CD14-positive monocyte (primary cell): ENCODE data around the gene NCOA7. TPM values are rescaled to one million over a fixed set of nuclear protein-coding genes. Genes with fewer than 3 reads are reported as not detected.
A peak's percentile ranks its signal among the peaks of the same experiment; 100 is the strongest.

ENCODE experiments used
- DNase-seq, 3 donors: peaks; one replicate each; pipeline ENCODE4 v3.0.0-alpha.2; 2011 to 2022
- H2AFZ ChIP-seq: 2 replicates; pipeline ENCODE4 v1.6.0; 2012; ENCODE audit warnings: mild to moderate bottlenecking, low read depth, low read length, inconsistent platforms; ENCODE audit not compliant: insufficient read depth, poor library complexity, severe bottlenecking
- H3K27ac ChIP-seq, 2 donors: 1 replicate in 1 of 2; 2 replicates in 1 of 2; pipeline ENCODE4 v1.5.1; 2012 to 2013; ENCODE audit warnings: low read length in 2 of 2, control low read depth in 1 of 2, inconsistent platforms in 1 of 2, low read depth in 1 of 2, mild to moderate bottlenecking in 1 of 2
- H3K27me3 ChIP-seq, 2 donors: one replicate each; pipeline versions ENCODE4 v1.6.0 to v1.6.1; 2011 to 2013; ENCODE audit warnings: low read length in 2 of 2; ENCODE audit not compliant: control insufficient read depth in 2 of 2, insufficient read depth in 2 of 2
- H3K36me3 ChIP-seq, 2 donors: replicated peaks in 1 of 2; 1 replicate in 1 of 2; 2 replicates in 1 of 2; pipeline versions ENCODE4 v1.5.1 to v1.6.1; 2012 to 2013; ENCODE audit warnings: low read length in 2 of 2, control low read depth in 1 of 2, inconsistent platforms in 1 of 2, mild to moderate bottlenecking in 1 of 2; ENCODE audit not compliant: insufficient read depth in 2 of 2, control insufficient read depth in 1 of 2
- H3K4me1 ChIP-seq, 2 donors: 1 replicate in 1 of 2; 2 replicates in 1 of 2; pipeline versions ENCODE4 v1.5.1 to v1.6.1; 2012 to 2013; ENCODE audit warnings: low read length in 2 of 2, control low read depth in 1 of 2, inconsistent platforms in 1 of 2, mild to moderate bottlenecking in 1 of 2, moderate library complexity in 1 of 2; ENCODE audit not compliant: insufficient read depth in 2 of 2, control insufficient read depth in 1 of 2
- H3K4me2 ChIP-seq: replicated peaks from 2 replicates; pipeline ENCODE3; 2012; ENCODE audit warnings: low read length, moderate library complexity, mild to moderate bottlenecking; ENCODE audit not compliant: poor library complexity, severe bottlenecking; ENCODE audit errors: extremely low read depth
- H3K4me3 ChIP-seq, 3 experiments: fragments of 200-600 bp in 1 of 3; sonication (generic) in 1 of 3; replicated peaks in 1 of 3; 1 replicate in 2 of 3; 2 replicates in 1 of 3; pipeline ENCODE4 v1.5.1; 2011 to 2013; ENCODE audit warnings: low read length in 3 of 3, mild to moderate bottlenecking in 3 of 3, control low read depth in 2 of 3, low read depth in 2 of 3, inconsistent platforms in 1 of 3, moderate library complexity in 1 of 3
- H3K79me2 ChIP-seq: 2 replicates; pipeline ENCODE4 v1.6.0; 2012; ENCODE audit warnings: mild to moderate bottlenecking, control low read depth, inconsistent platforms, low read length, moderate library complexity; ENCODE audit not compliant: insufficient read depth
- H3K9ac ChIP-seq: 2 replicates; pipeline ENCODE4 v1.6.0; 2017; ENCODE audit warnings: low read length, mild to moderate bottlenecking; ENCODE audit not compliant: insufficient read depth, poor library complexity, severe bottlenecking
- H3K9me3 ChIP-seq, 2 donors: replicated peaks in 1 of 2; 1 replicate in 1 of 2; 2 replicates in 1 of 2; pipeline versions ENCODE4 v1.5.1 to v1.6.1; 2012 to 2013; ENCODE audit warnings: low read length in 2 of 2, control low read depth in 1 of 2; ENCODE audit not compliant: control insufficient read depth in 1 of 2, insufficient read depth in 1 of 2
- H4K20me1 ChIP-seq: 2 replicates; pipeline ENCODE4 v1.6.0; 2012; ENCODE audit warnings: mild to moderate bottlenecking, low read length, control low read depth, moderate library complexity; ENCODE audit not compliant: insufficient read depth
- H3K27ac Mint-ChIP-seq, 7 donors: one replicate each; pipeline ENCODE4 v1.8.0; 2020; ENCODE audit warnings: mild to moderate bottlenecking in 7 of 7, mixed read lengths in 7 of 7, moderate library complexity in 6 of 7, inconsistent platforms in 2 of 7
- H3K27me3 Mint-ChIP-seq, 3 donors: one replicate each; pipeline ENCODE4 v1.8.0; 2021 to 2022; ENCODE audit warnings: low read depth in 3 of 3, mild to moderate bottlenecking in 3 of 3, mixed read lengths in 3 of 3, moderate library complexity in 3 of 3, inconsistent platforms in 1 of 3
- H3K36me3 Mint-ChIP-seq, 2 donors: one replicate each; pipeline ENCODE4 v1.8.0; 2020; ENCODE audit warnings: mixed read lengths in 2 of 2, inconsistent platforms in 1 of 2, mild to moderate bottlenecking in 1 of 2
- H3K4me1 Mint-ChIP-seq: one replicate; pipeline ENCODE4 v1.8.0; 2020; ENCODE audit warnings: mild to moderate bottlenecking, mixed read lengths
- H3K4me3 Mint-ChIP-seq, 2 donors: one replicate each; pipeline ENCODE4 v1.8.0; 2020; ENCODE audit warnings: mild to moderate bottlenecking in 2 of 2, mixed read lengths in 2 of 2, moderate library complexity in 1 of 2
- H3K9me3 Mint-ChIP-seq, 7 donors: one replicate each; pipeline ENCODE4 v1.8.0; 2020 to 2022; ENCODE audit warnings: mixed read lengths in 7 of 7, mild to moderate bottlenecking in 6 of 7, moderate library complexity in 6 of 7, inconsistent platforms in 2 of 7
- CTCF ChIP-seq: fragments of 200-600 bp; IDR thresholded peaks from one replicate; pipeline ENCODE4 v1.8.0; 2022; ENCODE audit warnings: antibody characterized with exemption, mild to moderate bottlenecking
- WGBS: methylation state at CpG from one replicate; pipeline ENCODE4 v1.1.5; 2013; ENCODE audit warnings: missing lambda C conversion rate; ENCODE audit not compliant: insufficient coverage; 5-methylcytosine and 5-hydroxymethylcytosine counted together
- intact Hi-C, 2 donors: fragments of 100-400 bp; cut with micrococcal nuclease; formaldehyde crosslinking; loops; one replicate each; pipeline versions ENCODE4 v1.15.0 to v1.15.1; 2023
- polyA minus RNA-seq: library from RNA; depleted of rRNA, polyadenylated mRNA; stranded (reverse); fragments of >200 nt; gene quantifications from 2 replicates; pipeline ENCODE4 v1.2.3, GENCODE V29; 2012
- polyA plus RNA-seq, 3 donors: library from polyadenylated mRNA; depleted of rRNA in 1 of 3; unstranded in 2 of 3; stranded (reverse) in 1 of 3; fragments of 300-500 nt in 2 of 3; fragments of >200 nt in 1 of 3; fragmentation: Illumina TruSeq in 2 of 3; gene quantifications; 1 replicate in 2 of 3; 2 replicates in 1 of 3; pipeline ENCODE4 v1.2.3, GENCODE V29; 2012 to 2021
- total RNA-seq, 12 experiments: library from RNA in 1 of 12; stranded (reverse) in 1 of 12; fragments of 120-200 nt in 1 of 12; gene quantifications; one replicate each; pipeline ENCODE4 v1.2.4 and lab custom pipeline; 2013 to 2026; ENCODE audit warnings: mixed read lengths in 6 of 12, inconsistent platforms in 1 of 12

NCOA7 gene
- total RNA-seq (2013), result 11.3 TPM
- polyA plus RNA-seq (10 to 100 TPM in 2 of 3 donors, 1 to 10 TPM in 1; 8.3 to 21.9 (median 11.2) TPM), polyA minus RNA-seq (11.8 and 12.6 TPM in 2 replicates), total RNA-seq (lab: John Stamatoyannopoulos, UW) (15.1 to 51.2 (median 23.3) reads per million in 11 experiments)

GRCh38 chr6:125790358-125791150 is at the start of gene NCOA7:
TSS of gene NCOA7 (plus strand) at chr6:125790960. CDS start at chr6:125815355, 24,395 bp downstream.
- 0% methylated on average over 94 of the region's 100 CpGs for WGBS
- Histone ChIP-seq H3K9me3 (no peaks in the 10 kb centered on the region), H2AFZ (peak within 1 kb of the TSS; percentile 97), H3K4me2 (peak within 1 kb of the TSS; percentile 99), H3K4me1 (peaks cover 24 to 38% of the 10 kb centered on the region in 2 donors), H3K36me3 (no peaks in the 10 kb centered on the region), H3K4me3 (peak within 1 kb of the TSS; percentile 65 to 95 (median 82)), H4K20me1 (no peaks in the 10 kb centered on the region), H3K27ac (peak within 1 kb of the TSS; percentile 83), H3K9ac (peak within 1 kb of the TSS; percentile 84), H3K79me2 (peaks cover 47% of the 10 kb centered on the region), H3K27me3 (no peaks in the 10 kb centered on the region)
- Mint-ChIP-seq H3K4me3 (peak within 1 kb of the TSS; percentile 86 to 93), H3K36me3 (peaks cover 0 to under 1% of the 10 kb centered on the region in 2 donors), H3K9me3 (no peaks in the 10 kb centered on the region), H3K4me1 (peaks cover 46% of the 10 kb centered on the region), H3K27ac (peak within 1 kb of the TSS; percentile 82 to 95 (median 92)), H3K27me3 (no peaks in the 10 kb centered on the region)
- no peak for TF ChIP-seq CTCF
- DNase-seq, result peak; percentile 54 to 57 (median 56)
- intact Hi-C loops, result loop anchor here in 1 of 2 donors (10.0 kb wide), 1 partner anchor 54 kb away; no protein-coding TSS in a partner anchor

GRCh38 chr6:125741336-125741735 is 49.4 kb upstream of the NCOA7 start:
- H3K4me1 ChIP-seq, result peaks cover 0 to under 1% of the 10 kb centered on the region in 2 donors

More at GRCh38 chr6:125741336-125741735, 49.4 kb upstream of the NCOA7 start:
- H3K27ac Mint-ChIP-seq, result no peak overlapping the region
- no peak for TF ChIP-seq CTCF
- no peak overlapping the region for H3K4me3 ChIP-seq
- H3K27ac ChIP-seq, result no peak overlapping the region
- intact Hi-C loops, result no loop called here
- peaks cover 35 to 62% (median 51%) of the 10 kb centered on the region in 3 donors for H3K27me3 Mint-ChIP-seq
- H3K36me3 Mint-ChIP-seq, result peaks cover 0 to 2% of the 10 kb centered on the region in 2 donors
- peaks cover 0 to 6% of the 10 kb centered on the region in 2 donors for H3K9me3 ChIP-seq
- no peak overlapping the region for H2AFZ ChIP-seq
- no CpG with 5 or more reads among the region's 2 CpGs for WGBS
- H3K79me2 ChIP-seq, result no peaks in the 10 kb centered on the region
- H3K36me3 ChIP-seq, result no peaks in the 10 kb centered on the region
- H3K4me1 Mint-ChIP-seq, result peaks cover 3% of the 10 kb centered on the region
- no peak overlapping the region for H3K9ac ChIP-seq
- peaks cover 49 to 69% of the 10 kb centered on the region in 2 donors for H3K27me3 ChIP-seq
- no peak overlapping the region for H3K4me3 Mint-ChIP-seq
- H3K9me3 Mint-ChIP-seq, result peaks cover 0 to 4% (median 2%) of the 10 kb centered on the region in 7 donors
- no peak for DNase-seq
- no peak overlapping the region for H3K4me2 ChIP-seq
- H4K20me1 ChIP-seq, result no peaks in the 10 kb centered on the region
